IMR-90 (cell line): Measurements from ENCODE around the gene ARHGEF17. TPM values are rescaled to one million over a fixed set of nuclear protein-coding genes. Genes with fewer than 3 reads are reported as not detected.

Experiments used
- ATAC-seq: fragments of 200-7000 bp; cut with Tn5 transposase; 2 replicates; pipeline ENCODE4 v1.9.1; 2020; ENCODE audit warnings: low read depth, mild to moderate bottlenecking, moderate library complexity
- BruUV-seq: library from RNA; stranded (reverse); fragments of 400-500 nt; replicated peaks from 2 replicates; lab custom pipeline; 2021; lab: Mats Ljungman, UMichigan
- CTCF ChIA-PET: fragments of 300-600 bp; formaldehyde crosslinking; extraction: SDS; loops from one replicate; lab custom pipeline; 2021; ENCODE audit warnings: antibody characterized with exemption; lab: Yijun Ruan, JAX
- POLR2A ChIA-PET: fragments of 300-600 bp; sonication (Branson Sonifier 250); formaldehyde crosslinking; loops from one replicate; lab custom pipeline; 2022; ENCODE audit warnings: antibody characterized with exemption; ENCODE audit not compliant: unreplicated experiment; lab: Charles Lee
- DNase-seq: peaks from one replicate; pipeline ENCODE4 v3.0.0; 2013
- H2AFZ ChIP-seq: replicated peaks from 2 replicates; pipeline ENCODE3; 2013; ENCODE audit warnings: low read length, mild to moderate bottlenecking; ENCODE audit not compliant: poor library complexity
- H2AK5ac ChIP-seq: 2 replicates; pipeline ENCODE4 v1.6.1; 2013; ENCODE audit warnings: low read depth, low read length, inconsistent platforms
- H2AK9ac ChIP-seq: replicated peaks from 2 replicates; pipeline ENCODE3; 2013; ENCODE audit warnings: mild to moderate bottlenecking, low read depth, low read length, moderate library complexity; ENCODE audit not compliant: poor library complexity
- H2BK120ac ChIP-seq: 2 replicates; pipeline ENCODE4 v1.6.1; 2013; ENCODE audit warnings: low read depth, low read length, inconsistent platforms
- H2BK15ac ChIP-seq: 3 replicates; pipeline ENCODE4 v1.6.1; 2013; ENCODE audit warnings: low read depth, low read length, inconsistent platforms
- H2BK20ac ChIP-seq: 2 replicates; pipeline ENCODE4 v1.6.1; 2013; ENCODE audit warnings: low read depth, mild to moderate bottlenecking, inconsistent platforms, low read length, moderate library complexity
- H2BK5ac ChIP-seq: 2 replicates; pipeline ENCODE4 v1.6.1; 2013; ENCODE audit warnings: mild to moderate bottlenecking, low read depth, low read length, inconsistent platforms; ENCODE audit not compliant: poor library complexity, severe bottlenecking
- H3K14ac ChIP-seq: replicated peaks from 2 replicates; pipeline ENCODE4 v1.6.1; 2013; ENCODE audit warnings: low read depth, low read length, inconsistent platforms
- H3K18ac ChIP-seq: 2 replicates; pipeline ENCODE4 v1.6.1; 2013; ENCODE audit warnings: low read depth, low read length, control low read depth
- H3K23ac ChIP-seq: 2 replicates; pipeline ENCODE4 v1.6.1; 2013; ENCODE audit warnings: low read depth, low read length, inconsistent platforms
- H3K27ac ChIP-seq: 2 replicates; pipeline ENCODE4 v1.5.1; 2013; ENCODE audit warnings: mild to moderate bottlenecking, control low read depth, low read length; ENCODE audit not compliant: insufficient read depth
- H3K27me3 ChIP-seq: 2 replicates; pipeline ENCODE4 v1.6.1; 2013; ENCODE audit warnings: low read length; ENCODE audit not compliant: control insufficient read depth, insufficient read depth
- H3K36me3 ChIP-seq: 2 replicates; pipeline ENCODE4 v1.6.1; 2013; ENCODE audit warnings: low read length, mixed read lengths; ENCODE audit not compliant: control insufficient read depth, insufficient read depth
- H3K4ac ChIP-seq: 2 replicates; pipeline ENCODE4 v1.6.1; 2013; ENCODE audit warnings: low read depth, low read length, inconsistent platforms
- H3K4me1 ChIP-seq: 2 replicates; pipeline ENCODE4 v1.6.1; 2013; ENCODE audit warnings: low read length, mixed read lengths; ENCODE audit not compliant: control insufficient read depth, insufficient read depth
- H3K4me2 ChIP-seq: 2 replicates; pipeline ENCODE4 v1.6.1; 2013; ENCODE audit warnings: low read depth, mild to moderate bottlenecking, control low read depth, low read length, moderate library complexity
- H3K4me3 ChIP-seq: 2 replicates; pipeline ENCODE4 v1.5.1; 2013; ENCODE audit warnings: low read depth, mild to moderate bottlenecking, control low read depth, low read length, moderate library complexity; ENCODE audit not compliant: insufficient read depth
- H3K56ac ChIP-seq: 2 replicates; pipeline ENCODE4 v1.6.1; 2013; ENCODE audit warnings: low read length, inconsistent platforms; ENCODE audit not compliant: insufficient read depth; ENCODE audit errors: extremely low read depth
- H3K79me1 ChIP-seq, 2 experiments: 2 replicates each; pipeline ENCODE4 v1.6.1; 2013; ENCODE audit warnings: low read length in 2 of 2, inconsistent platforms in 1 of 2, low read depth in 1 of 2
- H3K9ac ChIP-seq: 2 replicates; pipeline ENCODE4 v1.6.1; 2013; ENCODE audit warnings: low read depth, low read length, control low read depth
- H3K9me1 ChIP-seq: 2 replicates; pipeline ENCODE4 v1.6.1; 2013; ENCODE audit warnings: low read length, inconsistent platforms; ENCODE audit not compliant: insufficient read depth
- H3K9me3 ChIP-seq: 2 replicates; pipeline ENCODE4 v1.6.1; 2013; ENCODE audit warnings: low read length; ENCODE audit not compliant: control insufficient read depth, insufficient read depth
- H4K20me1 ChIP-seq: 2 replicates; pipeline ENCODE4 v1.6.1; 2013; ENCODE audit warnings: low read length, inconsistent platforms; ENCODE audit not compliant: insufficient read depth
- H4K5ac ChIP-seq: 2 replicates; pipeline ENCODE4 v1.6.1; 2013; ENCODE audit warnings: mild to moderate bottlenecking, low read depth, low read length, control low read depth
- H4K8ac ChIP-seq, 2 experiments: 2 replicates each; pipeline ENCODE4 v1.6.1; 2013; ENCODE audit warnings: low read depth in 2 of 2, low read length in 2 of 2, control low read depth in 1 of 2, inconsistent platforms in 1 of 2
- H4K91ac ChIP-seq: 2 replicates; pipeline ENCODE4 v1.6.1; 2013; ENCODE audit warnings: low read depth, low read length, inconsistent platforms; ENCODE audit not compliant: insufficient read depth
- BHLHE40 ChIP-seq: fragments of 150-350 bp; IDR thresholded peaks from 2 replicates; pipeline ENCODE4 v1.6.1; 2016; ENCODE audit warnings: mild to moderate bottlenecking, low read depth, low read length
- CEBPB ChIP-seq: IDR thresholded peaks from 2 replicates; pipeline ENCODE4 v1.6.1; 2012; ENCODE audit warnings: low read depth, low read length, improper control_type of control experiment
- CHD1 ChIP-seq: IDR thresholded peaks from 2 replicates; pipeline ENCODE4 v1.6.1; 2012; ENCODE audit warnings: low read depth, low read length, improper control_type of control experiment
- CTCF ChIP-seq: conservative IDR thresholded peaks from 2 replicates; pipeline ENCODE4 v1.5.1; 2012; ENCODE audit warnings: mild to moderate bottlenecking, low read depth, low read length, improper control_type of control experiment
- MAFK ChIP-seq: IDR thresholded peaks from 2 replicates; pipeline ENCODE4 v1.6.1; 2012; ENCODE audit warnings: low read depth, low read length, improper control_type of control experiment
- MXI1 ChIP-seq: IDR thresholded peaks from 2 replicates; pipeline ENCODE4 v1.6.1; 2012; ENCODE audit warnings: low read depth, mild to moderate bottlenecking, low read length, moderate library complexity, borderline replicate concordance
- NFE2L2 ChIP-seq: fragments of 150-350 bp; IDR thresholded peaks from 2 replicates; pipeline ENCODE4 v1.6.1; 2016; ENCODE audit warnings: low read depth, mild to moderate bottlenecking, low read length
- POLR2A ChIP-seq: IDR thresholded peaks from 2 replicates; pipeline ENCODE4 v1.6.1; 2012; ENCODE audit warnings: mild to moderate bottlenecking, low read depth, low read length
- RCOR1 ChIP-seq: IDR thresholded peaks from 2 replicates; pipeline ENCODE4 v1.6.1; 2012; ENCODE audit warnings: mild to moderate bottlenecking, low read length, improper control_type of control experiment; ENCODE audit not compliant: insufficient replicate concordance
- RFX5 ChIP-seq: IDR thresholded peaks from 2 replicates; pipeline ENCODE4 v1.8.0; 2012; ENCODE audit warnings: low read depth, mild to moderate bottlenecking, low read length, moderate library complexity
- SMC3 ChIP-seq: fragments of 150-350 bp; IDR thresholded peaks from 2 replicates; pipeline ENCODE4 v1.6.1; 2016; ENCODE audit warnings: low read depth, mild to moderate bottlenecking, antibody characterized with exemption, low read length, moderate library complexity
- USF2 ChIP-seq: fragments of 150-350 bp; IDR thresholded peaks from 2 replicates; pipeline ENCODE4 v1.6.1; 2017; ENCODE audit warnings: mild to moderate bottlenecking, antibody characterized with exemption, low read length, low read depth
- WGBS, 2 experiments: methylation state at CpG; one replicate each; pipeline versions ENCODE4 v1.1.5 to v1.1.7; 2013; ENCODE audit warnings: missing lambda C conversion rate in 2 of 2; ENCODE audit not compliant: insufficient read length in 1 of 2; ENCODE audit errors: extremely low coverage in 2 of 2; 5-methylcytosine and 5-hydroxymethylcytosine counted together
- dilution Hi-C: fragments of 300-500 bp; cut with HindIII; formaldehyde crosslinking; loops from one replicate; pipeline ENCODE4 v1.14.3; 2018; ENCODE audit warnings: low sequenced_read_pairs; ENCODE audit not compliant: unreplicated experiment
- in situ Hi-C: fragments of 300-500 bp; cut with MboI; formaldehyde crosslinking; loops from 3 replicates; pipeline ENCODE4 v1.14.3; 2019; ENCODE audit warnings: low sequenced_read_pairs, inconsistent platforms, mixed read lengths
- intact Hi-C: fragments of 100-400 bp; cut with micrococcal nuclease; formaldehyde crosslinking; loops from 2 replicates; pipeline ENCODE4 v1.10.0; 2022
- polyA plus RNA-seq, 3 experiments: library from polyadenylated mRNA; depleted of rRNA; stranded (reverse); fragments of >200 nt; gene quantifications; 2 replicates each; pipeline ENCODE4 v1.2.3, GENCODE V29; 2012; ENCODE audit warnings: low replicate concordance in 1 of 3
- total RNA-seq: library from RNA; depleted of rRNA; stranded (reverse); fragments of >200 nt; gene quantifications from 2 replicates; pipeline ENCODE4 v1.2.3, GENCODE V29; 2012

Gene ARHGEF17
- total and polyA plus RNA-seq, 2 of the 4 experiments (the other 2 are of a cell fraction), result 21.7 to 97.7 TPM

- ChIA-PET CTCF (interaction anchor here (1.6 to 2.3 kb wide), 2 partner anchors 20 to 25 kb away, joined by 4 to 5 read pairs; no protein-coding TSS in a partner anchor), POLR2A (interaction anchor here (0.5 to 0.6 kb wide), 3 partner anchors 21 to 362 kb away, joined by 4 to 5 read pairs (median 4); no protein-coding TSS in a partner anchor)
- peak; percentile 72 for DNase-seq
- peak overlapping the region; percentile 95 for H3K4me2 ChIP-seq
- peak overlapping the region; percentile 89; the same call in 1 of the 3 replicates for H2BK15ac ChIP-seq
- H4K5ac ChIP-seq, result peak overlapping the region; percentile 3; the same call in 1 of the 2 replicates
- peaks cover 30% of the 10 kb centered on the region for H3K9me1 ChIP-seq
- peaks cover 24% of the 10 kb centered on the region; the same call in 1 of the 2 replicates for H3K36me3 ChIP-seq
- H4K20me1 ChIP-seq, result peaks cover 94% of the 10 kb centered on the region
- no peak overlapping the region for H3K56ac ChIP-seq
- ATAC-seq, result peak; percentile 36
- H2BK120ac ChIP-seq, result peak overlapping the region; percentile 54; the same call in 1 of the 2 replicates
- TF ChIP-seq MXI1 (peak; percentile 39; the same call in 1 of the 2 replicates), POLR2A (no peak), RCOR1 (peak; percentile 93), CEBPB (no peak), USF2 (no peak), MAFK (no peak), SMC3 (no peak), CHD1 (no peak), NFE2L2 (no peak), RFX5 (no peak), CTCF (no peak), BHLHE40 (no peak)
- intact Hi-C loops, result no loop called here
- H3K4me1 ChIP-seq, result peaks cover 60% of the 10 kb centered on the region
- no peak overlapping the region for H3K4me3 ChIP-seq
- H2AFZ ChIP-seq, result peak overlapping the region; percentile 18
- H2AK9ac ChIP-seq, result peak overlapping the region; percentile 98
- peak overlapping the region; percentile 87 for H3K27ac ChIP-seq
- H3K79me1 ChIP-seq, result peaks cover 4 to 70% of the 10 kb centered on the region in 2 experiments; a peak in 2 of 4 replicates
- BruUV-seq, result no TSS peak
- peak overlapping the region; percentile 75 for H2BK5ac ChIP-seq
- H2BK20ac ChIP-seq, result peak overlapping the region; percentile 70; the same call in 1 of the 2 replicates
- H3K27me3 ChIP-seq, result no peaks in the 10 kb centered on the region
- peak overlapping the region; percentile 75 for H3K4ac ChIP-seq
- in situ Hi-C loops, result no loop called here
- peak overlapping the region; percentile 88 for H2AK5ac ChIP-seq
- H3K9me3 ChIP-seq, result no peaks in the 10 kb centered on the region
- peak overlapping the region; percentile 88; the same call in 1 of the 2 replicates for H4K91ac ChIP-seq
- peak overlapping the region; percentile 96; the same call in 1 of the 2 replicates for H3K23ac ChIP-seq
- peak overlapping the region; percentile 31 for H3K18ac ChIP-seq
- peak overlapping the region; percentile 56 to 86; a peak in 3 of 4 replicates for H4K8ac ChIP-seq
- H3K14ac ChIP-seq, result peak overlapping the region; percentile 87
- dilution Hi-C loops, result no loop called here
- peak overlapping the region; percentile 83 for H3K9ac ChIP-seq
- 50% methylated on average over 4 of the region's 11 CpGs; no CpG with 5 or more reads in 1 of the 2 experiments for whole genome bisulfite sequencing, 2 experiments
Observed at GRCh38 chr11:73314117-73314961, 6.3 kb downstream of the ARHGEF17 start.
